Aorta (tissue), 5 donors: Measurements from ENCODE around the gene KIF5A. TPM values are rescaled to one million over a fixed set of nuclear protein-coding genes. Genes with fewer than 3 reads are reported as not detected.
A peak's percentile ranks its signal among the peaks of the same experiment; 100 is the strongest.

Experiments
- ATAC-seq: fragments of 200-7000 bp; cut with Tn5 transposase; one replicate; pipeline ENCODE4 v1.9.1; 2022; ENCODE audit warnings: moderate library complexity; ENCODE audit not compliant: low FRiP score
- DNase-seq, 2 donors: peaks; one replicate each; pipeline ENCODE4 v3.0.0-alpha.2; 2020
- H3K27ac ChIP-seq, 2 donors: one replicate each; pipeline ENCODE4 v1.5.1; 2013; ENCODE audit warnings: low read length in 2 of 2, mild to moderate bottlenecking in 2 of 2, moderate library complexity in 2 of 2, control low read depth in 1 of 2, inconsistent platforms in 1 of 2, low read depth in 1 of 2
- H3K27me3 ChIP-seq, 2 donors: one replicate each; pipeline ENCODE4 v1.6.1; 2013; ENCODE audit warnings: control low read depth in 1 of 2, low read length in 1 of 2, mild to moderate bottlenecking in 1 of 2, moderate library complexity in 1 of 2; ENCODE audit not compliant: insufficient read depth in 2 of 2, control insufficient read depth in 1 of 2
- H3K36me3 ChIP-seq, 2 donors: one replicate each; pipeline ENCODE4 v1.6.1; 2013; ENCODE audit warnings: control low read depth in 1 of 2, low read length in 1 of 2, mild to moderate bottlenecking in 1 of 2; ENCODE audit not compliant: insufficient read depth in 2 of 2, control insufficient read depth in 1 of 2
- H3K4me1 ChIP-seq, 2 donors: one replicate each; pipeline ENCODE4 v1.6.1; 2013; ENCODE audit warnings: low read length in 2 of 2, control low read depth in 1 of 2, mild to moderate bottlenecking in 1 of 2, moderate library complexity in 1 of 2; ENCODE audit not compliant: insufficient read depth in 2 of 2, control insufficient read depth in 1 of 2
- H3K4me3 ChIP-seq, 2 donors: one replicate each; pipeline ENCODE4 v1.5.1; 2013; ENCODE audit warnings: low read length in 2 of 2, control low read depth in 1 of 2, mild to moderate bottlenecking in 1 of 2
- H3K9me3 ChIP-seq: one replicate; pipeline ENCODE4 v1.6.1; 2013; ENCODE audit warnings: mild to moderate bottlenecking, low read length; ENCODE audit not compliant: control insufficient read depth
- WGBS, 2 donors: extraction: QIAGEN DNeasy Blood & Tissue Kit; methylation state at CpG; one replicate each; pipeline ENCODE4 v1.1.7; 2013; 5-methylcytosine and 5-hydroxymethylcytosine counted together
- intact Hi-C, 2 donors: fragments of 100-400 bp; cut with DNase I; formaldehyde crosslinking; loops; one replicate each; pipeline versions ENCODE4 v1.14.2 to v1.15.0; 2022
- polyA plus RNA-seq, 2 donors: library from polyadenylated mRNA; stranded (reverse); fragments of 200-250 nt; gene quantifications; one replicate each; pipeline ENCODE4 v1.2.3, GENCODE V29; 2013
- total RNA-seq, 2 donors: library from RNA; stranded (reverse); fragmentation: NEBNext Ultra II Directional; extraction: Animal tissue kit (Norgen Biotek cat#: 25700); gene quantifications; one replicate each; pipeline ENCODE4 v1.2.1, GENCODE V29; 2021
- donor health status: healthy with polysubstance abuse.
- donor health status: Bipolar disorder and iron deficiency.
- donor health status: DM: no; HTN: no; CAD: no.
- donor health status: DM: no; HTN: no; CAD: no.
- donor health status: DM: yes; HTN: yes; CAD: no.

Gene KIF5A
- total and polyA plus RNA-seq, 4 donors: 0.75 to 3.5 (median 1.1) TPM

- H3K9me3 ChIP-seq: no peaks in the 10 kb centered on the region
- no peak for ATAC-seq
- H3K4me3 ChIP-seq: peak overlapping the region; percentile 76 to 86
- peaks cover 0 to 4% of the 10 kb centered on the region in 2 donors for H3K36me3 ChIP-seq
- H3K4me1 ChIP-seq: peaks cover 1 to 2% of the 10 kb centered on the region in 2 donors
- WGBS, 2 donors: 1% methylated on average over 16 to 38 of the region's 38 CpGs
- no peaks in the 10 kb centered on the region for H3K27me3 ChIP-seq
- peak overlapping the region; percentile 53 to 84 for H3K27ac ChIP-seq
- DNase-seq: peak; percentile 86 to 88
- intact Hi-C loops: no loop called here
Measured at GRCh38 chr12:57522887-57523705, 26.7 kb upstream of the KIF5A start.

GRCh38 chr12:57523706-57524614 is 25.9 kb upstream of the KIF5A start:
- Histone ChIP-seq H3K27ac (no peak overlapping the region), H3K4me1 (peaks cover 0 to 2% of the 10 kb centered on the region in 2 donors), H3K9me3 (no peaks in the 10 kb centered on the region), H3K27me3 (no peaks in the 10 kb centered on the region), H3K4me3 (peak overlapping the region; percentile 76 to 86), H3K36me3 (peaks cover 0 to 4% of the 10 kb centered on the region in 2 donors)
- DNase-seq (no peak), ATAC-seq (no peak)
- intact Hi-C loops: loop anchor here in 1 of 2 donors (2.0 kb wide), 1 partner anchor 23 kb away; the partner anchor contains the start of gene DCTN2
- 61 to 63% methylated on average over 14 of the region's 14 CpGs for WGBS, 2 donors

- Histone ChIP-seq H3K27ac (no peak overlapping the region), H3K4me3 (no peak overlapping the region), H3K27me3 (no peaks in the 10 kb centered on the region), H3K36me3 (peaks cover 0 to 4% of the 10 kb centered on the region in 2 donors), H3K9me3 (no peaks in the 10 kb centered on the region), H3K4me1 (peaks cover 0 to 2% of the 10 kb centered on the region in 2 donors)
- DNase-seq (no peak), ATAC-seq (no peak)
- WGBS, 2 donors: 63 to 64% methylated on average over 11 of the region's 11 CpGs
- intact Hi-C loops: loop anchor here in 1 of 2 donors (2.0 kb wide), 1 partner anchor 22 kb away; the partner anchor contains the start of gene DCTN2
Measured at GRCh38 chr12:57524814-57525614, 24.8 kb upstream of the KIF5A start.

GRCh38 chr12:57525615-57526383 is 24.0 kb upstream of the KIF5A start:
- no peak overlapping the region for H3K4me3 ChIP-seq
- H3K27ac ChIP-seq: no peak overlapping the region
- ATAC-seq (no peak), DNase-seq (no peak)
- H3K27me3 ChIP-seq: no peaks in the 10 kb centered on the region
- WGBS, 2 donors: 67 to 74% methylated on average over 15 to 16 of the region's 16 CpGs
- H3K9me3 ChIP-seq: no peaks in the 10 kb centered on the region
- H3K4me1 ChIP-seq: peaks cover 0 to 2% of the 10 kb centered on the region in 2 donors
- peaks cover 0 to 4% of the 10 kb centered on the region in 2 donors for H3K36me3 ChIP-seq
- intact Hi-C loops: loop anchor here in 1 of 2 donors (2.0 kb wide), 1 partner anchor 21 kb away; the partner anchor contains the start of gene DCTN2

GRCh38 chr12:57526477-57527126 is 23.2 kb upstream of the KIF5A start:
- no peaks in the 10 kb centered on the region for H3K4me1 ChIP-seq
- no peak for DNase-seq
- no peak overlapping the region for H3K4me3 ChIP-seq
- ATAC-seq: no peak
- no peaks in the 10 kb centered on the region for H3K9me3 ChIP-seq
- 66 to 72% methylated on average over 4 of the region's 4 CpGs for WGBS, 2 donors
- H3K27me3 ChIP-seq: no peaks in the 10 kb centered on the region
- no peak overlapping the region for H3K27ac ChIP-seq
- intact Hi-C loops: no loop called here
- peaks cover 0 to 4% of the 10 kb centered on the region in 2 donors for H3K36me3 ChIP-seq

DNA sequence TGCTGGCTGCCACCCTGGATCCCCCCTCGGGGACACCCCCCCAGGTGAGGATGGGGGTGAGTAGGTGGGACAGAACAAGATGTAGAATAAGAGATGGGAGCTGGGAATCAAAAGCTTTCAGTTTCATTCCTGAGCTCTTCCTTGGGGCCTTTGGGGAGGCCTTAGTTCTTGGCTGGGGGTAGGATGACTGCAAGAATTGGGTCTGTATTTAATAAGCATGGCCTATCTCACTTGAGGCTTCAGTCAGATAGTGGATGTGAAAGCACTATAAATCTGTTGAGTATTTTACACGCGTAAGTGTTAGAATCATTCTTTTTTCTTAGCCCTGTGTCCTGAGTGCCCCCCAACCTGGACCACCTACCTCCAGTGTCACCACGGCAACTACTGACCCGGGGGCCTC is 22.7 kb upstream of the KIF5A start:
- peaks cover under 1 to 8% of the 10 kb centered on the region in 2 donors for H3K36me3 ChIP-seq

DNA sequence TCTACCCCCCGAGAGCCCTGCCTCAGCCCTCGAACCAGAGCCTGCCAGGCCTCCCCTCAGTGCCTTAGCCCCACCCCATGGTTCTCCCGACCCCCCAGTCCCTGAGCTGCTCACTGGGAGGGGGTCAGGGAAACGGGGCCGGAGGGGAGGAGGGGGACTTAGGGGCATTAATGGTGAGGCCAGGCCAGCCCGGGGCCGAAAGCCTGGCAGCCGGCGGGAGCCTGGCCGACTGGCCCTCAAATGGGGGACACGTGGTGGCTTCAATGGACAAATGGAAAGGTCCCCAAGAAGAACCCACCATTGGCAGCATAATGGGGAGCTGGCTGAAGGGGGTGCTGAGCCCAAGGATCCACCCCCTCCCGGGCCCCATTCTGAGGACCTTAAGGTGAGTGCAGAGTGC is 21.7 kb upstream of the KIF5A start:
- no peak overlapping the region for H3K27ac ChIP-seq
- peaks cover 5 to 13% of the 10 kb centered on the region in 2 donors for H3K36me3 ChIP-seq
- DNase-seq (no peak), ATAC-seq (no peak)
- no peak overlapping the region for H3K4me3 ChIP-seq
- H3K4me1 ChIP-seq: no peaks in the 10 kb centered on the region
- H3K27me3 ChIP-seq: no peaks in the 10 kb centered on the region
- intact Hi-C loops: no loop called here
- H3K9me3 ChIP-seq: no peaks in the 10 kb centered on the region
- 69 to 71% methylated on average over 12 of the region's 12 CpGs for WGBS, 2 donors

More for the DNA sequence above, 22.7 kb upstream of the KIF5A start:
- Histone ChIP-seq H3K4me3 (no peak overlapping the region), H3K27me3 (no peaks in the 10 kb centered on the region), H3K4me1 (no peaks in the 10 kb centered on the region), H3K9me3 (no peaks in the 10 kb centered on the region), H3K27ac (no peak overlapping the region)
- ATAC-seq (no peak), DNase-seq (no peak)
- intact Hi-C loops: no loop called here
- 61 to 71% methylated on average over 5 of the region's 5 CpGs for WGBS, 2 donors
